Measurements from ENCODE around the gene TEX28.
"Not testable (repeated sequence)": the region's sequence is repeated elsewhere in the genome, so short reads cannot be mapped to it uniquely, and the experiment has no call there.

The TEX28 gene

GRCh38 chrX:154294791-154295574 lies at the start of gene TEX28:
TEX28 (minus strand) TSS chrX:154295124; CDS start chrX:154292117, 3,007 bp downstream.
- no peak for DNase-seq (ENCODE audit: low read depth in 2 of 2)

- not testable (repeated sequence) for DNase-seq (ENCODE audit: low read depth in 2 of 2)
Measured at GRCh38 chrX:154343620-154344019, 48.7 kb upstream of the TEX28 start.

GRCh38 chrX:154343063-154343462 lies 48.1 kb upstream of the TEX28 start:
- not testable (repeated sequence) for DNase-seq (ENCODE audit: low read depth in 2 of 2)

GRCh38 chrX:154341399-154342298 lies 46.7 kb upstream of the TEX28 start:
- not testable (repeated sequence) for DNase-seq (ENCODE audit: low read depth in 2 of 2)

GRCh38 chrX:154334496-154334895 lies 39.6 kb upstream of the TEX28 start:
- no peak for DNase-seq (ENCODE audit: low read depth in 2 of 2)

GRCh38 chrX:154333837-154334271 lies 38.9 kb upstream of the TEX28 start:
- no peak for DNase-seq (ENCODE audit: low read depth in 2 of 2)

- DNase-seq (ENCODE audit: low read depth in 2 of 2), result no peak
Measured at GRCh38 chrX:154333116-154333515, 38.2 kb upstream of the TEX28 start.

GRCh38 chrX:154332561-154332960 lies 37.6 kb upstream of the TEX28 start:
- no peak for DNase-seq (ENCODE audit: low read depth in 2 of 2)

GRCh38 chrX:154329294-154329693 lies 34.4 kb upstream of the TEX28 start:
- DNase-seq (ENCODE audit: low read depth in 2 of 2), result no peak

- DNase-seq (ENCODE audit: low read depth in 2 of 2), result no peak
Measured at GRCh38 chrX:154328646-154329045, 33.7 kb upstream of the TEX28 start.

GRCh38 chrX:154327038-154327820 lies 32.3 kb upstream of the TEX28 start:
- DNase-seq (ENCODE audit: low read depth in 2 of 2), result no peak

GRCh38 chrX:154325541-154325940 lies 30.6 kb upstream of the TEX28 start:
- no peak for DNase-seq (ENCODE audit: low read depth in 2 of 2)

GRCh38 chrX:154323537-154323936 lies 28.6 kb upstream of the TEX28 start:
- no peak for DNase-seq (ENCODE audit: low read depth in 2 of 2)

- no peak for DNase-seq (ENCODE audit: low read depth in 2 of 2)
Measured at GRCh38 chrX:154322890-154323289, 28.0 kb upstream of the TEX28 start.

- no peak for DNase-seq (ENCODE audit: low read depth in 2 of 2)
Measured at GRCh38 chrX:154321594-154321993, 26.7 kb upstream of the TEX28 start.

GRCh38 chrX:154321152-154321551 lies 26.2 kb upstream of the TEX28 start:
- DNase-seq (ENCODE audit: low read depth in 2 of 2), result no peak

GRCh38 chrX:154320406-154320805 lies 25.5 kb upstream of the TEX28 start:
- no peak for DNase-seq (ENCODE audit: low read depth in 2 of 2)

GRCh38 chrX:154317391-154317995 lies 22.6 kb upstream of the TEX28 start:
- DNase-seq (ENCODE audit: low read depth in 2 of 2), result no peak

- DNase-seq (ENCODE audit: low read depth in 2 of 2), result no peak
Measured at GRCh38 chrX:154315416-154315815, 20.5 kb upstream of the TEX28 start.

GRCh38 chrX:154313147-154313546 lies 18.2 kb upstream of the TEX28 start:
- DNase-seq (ENCODE audit: low read depth in 2 of 2), result no peak

GRCh38 chrX:154312116-154312515 lies 17.2 kb upstream of the TEX28 start:
- DNase-seq (ENCODE audit: low read depth in 2 of 2), result no peak

All from stimulated activated CD8-positive, alpha-beta memory T cell treated with anti-CD3 and anti-CD28 coated beads, Interleukin-15, amount 100 ng/mL, for 4 hours (primary cell).